Left renal cortex interstitium (tissue), 4 donors: ENCODE measurements around the gene KAT2B. TPM values are rescaled to one million over a fixed set of nuclear protein-coding genes. Genes with fewer than 3 reads are reported as not detected.

Experiments
- DNase-seq, 4 donors: peaks; one replicate each; pipeline ENCODE4 v3.0.0-alpha.2; 2013; ENCODE audit warnings: low read depth in 4 of 4, low spot score in 2 of 4, missing footprints in 1 of 4
- polyA plus RNA-seq, 4 donors: library from polyadenylated mRNA; unstranded; fragments of 120-200 nt; gene quantifications; one replicate each; pipeline ENCODE4 v1.2.1, GENCODE V29; 2013; ENCODE audit not compliant: insufficient read length in 4 of 4

KAT2B gene
- polyA plus RNA-seq, 4 donors: 18.2 to 29.7 (median 27.2) TPM

DNA sequence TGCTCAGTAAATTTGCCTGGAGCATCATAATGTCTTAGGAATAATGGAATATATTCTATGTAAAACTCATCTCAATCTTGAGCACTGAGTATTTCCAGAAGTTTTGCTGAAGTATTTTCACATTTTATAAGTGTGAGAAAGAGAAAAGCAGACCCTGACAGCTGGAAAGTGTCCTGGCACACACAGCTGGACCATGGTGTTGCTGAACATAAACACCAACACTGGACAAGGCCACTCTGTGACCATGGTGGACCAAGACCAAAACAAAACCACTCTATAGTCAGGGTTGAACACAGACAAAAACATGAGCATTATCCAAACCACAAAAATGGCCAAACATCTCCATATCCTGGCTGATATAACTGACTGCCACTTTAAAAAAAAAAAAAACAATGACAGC is 160.9 kb downstream of the KAT2B start:
- no peak for DNase-seq

Other genes with a start within 250 kb of the KAT2B start
- gene EFHB, start 106.2 kb upstream of the KAT2B start, polyA plus RNA-seq: 1 to 10 TPM; 1.0 to 8.6 (median 3.7) TPM
- 10 to 100 TPM; 66.2 to 79.1 (median 71.5) TPM for gene RAB5A, start 93.3 kb upstream of the KAT2B start, polyA plus RNA-seq
- gene PP2D1, start 28.2 kb upstream of the KAT2B start, polyA plus RNA-seq: 1 to 10 TPM in 1 of 4 donors, under 1 TPM in 3; 0.18 to 1.1 (median 0.51) TPM
- 10 to 100 TPM in 2 of 4 donors, 1 to 10 TPM in 2; 7.8 to 12.2 (median 9.2) TPM for gene SGO1, start 145.8 kb downstream of the KAT2B start, polyA plus RNA-seq